Subcutaneous abdominal adipose tissue (tissue), 5 donors: Measurements from ENCODE around the gene DAGLB.
"Not testable (repeated sequence)": the region's sequence is repeated elsewhere in the genome, so short reads cannot be mapped to it uniquely, and the experiment has no call there.

ENCODE experiments used
- H3K27ac ChIP-seq: one replicate; pipeline ENCODE4 v1.7.0; 2013; ENCODE audit warnings: low read depth, mild to moderate bottlenecking, inconsistent platforms, low read length, moderate library complexity
- H3K27me3 ChIP-seq, 5 donors: one replicate each; pipeline ENCODE4 v1.7.0; 2013; ENCODE audit warnings: low read length in 5 of 5, inconsistent platforms in 1 of 5; ENCODE audit not compliant: control insufficient read depth in 5 of 5, insufficient read depth in 4 of 5
- H3K36me3 ChIP-seq, 5 donors: one replicate each; pipeline ENCODE4 v1.7.0; 2013; ENCODE audit warnings: low read length in 5 of 5; ENCODE audit not compliant: control insufficient read depth in 5 of 5, insufficient read depth in 5 of 5
- H3K4me1 ChIP-seq, 5 donors: one replicate each; pipeline ENCODE4 v1.7.0; 2013; ENCODE audit warnings: low read length in 5 of 5, mild to moderate bottlenecking in 3 of 5, moderate library complexity in 1 of 5; ENCODE audit not compliant: control insufficient read depth in 5 of 5, insufficient read depth in 5 of 5
- H3K4me3 ChIP-seq, 5 donors: one replicate each; pipeline ENCODE4 v1.7.0; 2013; ENCODE audit warnings: low read length in 5 of 5, low read depth in 1 of 5
- H3K9ac ChIP-seq, 5 donors: one replicate each; pipeline ENCODE4 v1.7.0; 2013; ENCODE audit warnings: low read length in 5 of 5, mild to moderate bottlenecking in 4 of 5, moderate library complexity in 3 of 5
- H3K9me3 ChIP-seq, 5 donors: one replicate each; pipeline ENCODE4 v1.7.0; 2013; ENCODE audit warnings: low read length in 5 of 5; ENCODE audit not compliant: control insufficient read depth in 5 of 5
- donor health status: healthy.
- donor health status: healthy.
- donor health status: healthy.
- donor health status: healthy.
- donor health status: healthy.

DAGLB gene

DNA sequence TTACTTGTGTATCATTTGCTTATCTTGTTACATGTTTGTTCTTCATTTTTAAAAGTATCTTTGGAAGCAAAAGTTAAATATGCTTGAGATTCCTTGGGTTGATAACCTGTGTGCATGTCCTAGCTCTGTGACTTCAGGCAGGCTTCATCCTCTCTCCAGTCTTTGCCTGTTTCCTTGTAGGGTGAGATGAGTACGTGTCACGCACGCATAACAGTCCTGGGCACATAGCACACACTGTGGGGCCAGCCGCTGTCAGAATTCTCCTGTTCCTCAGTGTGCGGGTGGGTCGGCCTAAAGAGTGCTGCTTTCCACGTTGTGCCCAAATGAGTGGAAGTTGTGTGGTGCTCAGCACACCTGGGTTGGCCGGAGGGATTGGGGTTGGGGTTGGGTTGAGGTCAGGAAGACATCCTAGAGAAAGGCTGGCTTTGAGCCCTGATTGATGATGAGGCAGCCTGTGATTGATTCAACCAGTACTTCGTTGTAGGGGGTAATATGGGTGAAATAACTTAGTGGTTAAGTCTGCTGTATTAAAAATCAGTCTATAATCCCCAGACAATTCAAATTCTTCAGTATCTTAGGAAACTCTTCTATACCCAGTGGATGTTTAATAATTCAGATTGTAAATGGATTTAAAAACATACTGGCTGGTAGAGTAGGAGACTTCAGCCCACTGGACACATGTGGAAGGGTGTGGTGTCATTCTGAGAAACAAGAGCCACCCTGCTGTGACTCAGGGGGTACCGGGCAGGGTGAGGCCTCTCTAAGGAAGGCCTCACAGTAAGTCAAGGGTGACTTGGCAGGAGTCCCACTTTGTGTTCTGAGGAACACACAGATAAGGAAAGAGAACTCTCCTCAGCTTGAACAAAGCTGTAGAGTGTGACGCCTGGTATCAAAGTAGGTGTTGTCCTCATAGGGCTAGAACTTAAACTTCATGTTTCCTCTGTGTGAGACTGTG lies 54.8 kb downstream of the DAGLB start:
- peaks cover 12 to 50% (median 34%) of the 10 kb centered on the region in 5 donors for H3K4me1 ChIP-seq
- H3K27me3 ChIP-seq = no peaks in the 10 kb centered on the region
- peaks cover 6 to 41% (median 30%) of the 10 kb centered on the region in 5 donors for H3K36me3 ChIP-seq
- peak overlapping the region; percentile 95 for H3K27ac ChIP-seq
- peak overlapping the region in 2 of 5 donors; percentile 2 to 37 for H3K4me3 ChIP-seq
- H3K9ac ChIP-seq = peak overlapping the region; percentile 16 to 66 (median 62)
- no peaks in the 10 kb centered on the region for H3K9me3 ChIP-seq

DNA sequence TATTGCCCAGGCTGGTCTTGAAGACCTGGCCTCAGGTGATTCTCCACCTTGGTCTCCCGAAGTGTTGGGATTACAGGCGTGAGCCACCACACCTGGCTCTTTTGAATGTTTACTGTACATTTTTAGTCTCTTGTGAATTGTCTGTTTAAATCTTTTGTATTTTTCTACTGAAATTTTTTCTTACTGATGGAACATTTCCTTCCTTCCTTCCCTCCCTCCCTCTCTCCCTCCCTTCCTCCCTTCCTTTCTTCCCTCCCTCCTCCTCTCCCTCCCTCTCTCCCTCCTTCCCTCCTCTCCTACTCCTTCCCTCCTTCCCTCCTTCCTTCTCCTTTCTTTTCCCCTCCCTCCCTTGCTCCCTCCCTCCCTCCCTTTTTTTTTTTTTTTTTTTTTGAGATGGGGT lies 58.0 kb downstream of the DAGLB start:
- H3K36me3 ChIP-seq = peaks cover 6 to 46% (median 31%) of the 10 kb centered on the region in 5 donors
- H3K9ac ChIP-seq = no peak overlapping the region
- no peak overlapping the region for H3K4me3 ChIP-seq
- H3K27ac ChIP-seq = no peak overlapping the region
- no peaks in the 10 kb centered on the region for H3K9me3 ChIP-seq
- peaks cover 16 to 54% (median 37%) of the 10 kb centered on the region in 5 donors for H3K4me1 ChIP-seq
- H3K27me3 ChIP-seq = no peaks in the 10 kb centered on the region

DNA sequence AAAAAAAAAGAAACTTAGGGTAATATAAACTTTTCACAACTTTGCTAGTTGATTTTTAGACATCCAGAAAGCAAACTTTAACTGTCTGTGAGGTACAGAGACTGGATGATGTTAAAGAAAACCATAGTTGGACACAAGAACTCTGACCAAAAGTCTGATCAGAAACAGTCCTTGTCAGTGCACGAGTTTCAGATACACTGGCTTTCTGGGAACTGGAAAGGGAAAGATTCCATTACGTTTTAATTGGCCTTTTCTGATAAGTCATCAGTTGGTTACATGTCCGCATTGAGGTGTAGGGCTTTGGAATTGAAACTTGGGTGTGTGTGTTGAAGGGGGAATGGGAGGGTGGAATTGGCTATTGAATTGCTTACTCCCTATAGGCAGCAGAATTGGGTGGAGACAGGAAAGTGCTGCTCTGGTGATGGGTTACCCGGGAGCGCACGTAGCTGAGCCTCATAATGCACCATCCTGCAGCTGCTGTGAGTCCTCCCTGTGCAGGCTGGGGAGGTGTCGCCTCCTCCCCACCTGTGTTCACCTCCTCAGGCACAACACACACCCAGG lies 59.9 kb downstream of the DAGLB start:
- H3K36me3 ChIP-seq = peaks cover 6 to 36% (median 23%) of the 10 kb centered on the region in 5 donors
- H3K4me1 ChIP-seq = peaks cover 15 to 53% (median 40%) of the 10 kb centered on the region in 5 donors
- no peak overlapping the region for H3K4me3 ChIP-seq
- peak overlapping the region; percentile 97 for H3K27ac ChIP-seq
- H3K27me3 ChIP-seq = no peaks in the 10 kb centered on the region
- no peaks in the 10 kb centered on the region for H3K9me3 ChIP-seq
- H3K9ac ChIP-seq = no peak overlapping the region

DNA sequence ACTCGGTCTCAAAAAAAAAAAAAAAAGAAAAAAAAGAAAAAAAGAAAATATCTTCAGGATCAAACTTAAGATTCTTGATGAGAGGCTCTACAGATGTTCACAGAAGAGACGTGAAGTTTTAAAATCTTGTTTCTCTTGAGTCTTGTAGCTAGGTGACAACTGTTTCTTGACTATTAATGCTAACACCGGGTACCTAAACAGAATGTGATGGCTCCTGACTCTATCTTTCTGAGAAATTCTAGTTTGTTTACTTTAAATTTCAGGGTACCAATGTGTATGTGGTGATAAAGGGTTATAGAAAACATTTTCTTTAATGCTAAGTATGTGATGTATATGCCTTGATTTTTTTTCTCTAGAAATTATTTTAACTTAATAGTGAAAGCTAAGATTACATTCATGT lies 61.0 kb downstream of the DAGLB start:
- Histone ChIP-seq H3K27me3 (no peaks in the 10 kb centered on the region), H3K27ac (peak overlapping the region; percentile 97), H3K9me3 (no peaks in the 10 kb centered on the region), H3K36me3 (peaks cover under 1 to 26% (median 17%) of the 10 kb centered on the region in 5 donors), H3K4me1 (peaks cover 12 to 53% (median 47%) of the 10 kb centered on the region in 5 donors), H3K4me3 (no peak overlapping the region), H3K9ac (no peak overlapping the region)

DNA sequence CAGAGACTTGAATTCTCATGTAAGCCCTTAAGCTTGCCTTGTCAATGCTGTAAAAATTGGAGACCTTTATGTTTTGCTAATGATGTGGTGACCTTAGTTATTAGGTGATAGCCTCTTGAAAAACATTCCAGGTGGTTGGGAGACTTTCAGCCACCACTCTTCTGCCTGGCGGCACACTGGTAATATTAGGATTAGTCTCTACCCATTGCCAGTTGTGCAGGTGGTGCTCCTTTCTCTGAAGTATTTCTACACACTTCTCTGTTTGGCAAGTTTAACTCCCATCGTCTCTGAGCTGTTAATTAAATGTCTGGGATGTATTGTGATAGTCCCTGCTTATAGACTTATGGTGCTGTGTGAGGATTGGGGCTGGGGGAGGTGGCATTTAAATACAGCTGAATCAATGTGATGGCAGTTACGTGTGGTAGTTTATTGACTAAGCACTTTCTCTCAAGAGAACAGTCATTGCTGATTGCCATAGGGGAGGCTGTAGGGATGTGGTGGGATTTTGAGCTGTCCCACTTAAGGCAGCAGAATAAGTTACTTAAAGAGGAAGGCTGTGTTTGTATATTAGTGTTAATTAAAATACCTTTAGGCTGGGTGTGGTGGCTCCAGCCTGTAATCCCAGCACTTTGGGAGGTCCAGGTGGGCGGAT lies 61.7 kb downstream of the DAGLB start:
- H3K4me1 ChIP-seq = peaks cover 12 to 59% (median 52%) of the 10 kb centered on the region in 5 donors

DNA sequence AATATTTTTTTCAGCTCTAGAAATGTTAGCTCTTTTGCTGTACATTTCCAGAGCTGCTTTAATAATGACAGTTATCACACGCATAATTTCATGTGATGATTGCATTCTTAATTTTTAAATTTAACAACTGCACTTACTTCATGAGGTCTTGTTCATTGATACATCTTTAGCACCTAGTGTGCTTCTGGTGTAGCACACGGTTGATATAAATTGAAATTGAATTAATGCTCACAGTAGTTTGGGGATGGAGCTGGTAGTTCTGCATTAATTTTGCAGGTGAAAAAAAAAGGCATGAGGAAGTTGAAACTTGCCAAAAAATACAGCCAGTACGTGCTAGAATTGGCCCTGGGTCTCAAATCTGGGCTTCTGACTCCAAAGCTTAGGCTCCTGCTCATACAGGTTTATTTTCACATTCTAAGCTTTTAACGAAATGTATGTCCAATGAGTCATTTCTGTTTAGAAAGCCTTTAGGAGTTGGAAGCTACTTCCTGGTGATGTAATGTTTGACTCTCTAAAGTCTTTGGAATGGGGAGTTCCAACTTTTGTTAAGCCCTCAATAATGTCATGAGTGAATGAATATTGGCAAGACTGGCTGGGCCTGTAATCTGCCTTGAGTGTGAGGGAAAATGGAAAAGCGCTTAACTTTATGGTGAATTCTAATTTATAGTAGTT lies 62.5 kb downstream of the DAGLB start:
- Histone ChIP-seq H3K4me3 (no peak overlapping the region), H3K27ac (peak overlapping the region; percentile 97), H3K4me1 (peaks cover 12 to 67% (median 53%) of the 10 kb centered on the region in 5 donors), H3K9me3 (no peaks in the 10 kb centered on the region), H3K36me3 (peaks cover 0 to 16% (median 12%) of the 10 kb centered on the region in 5 donors), H3K9ac (peak overlapping the region in 4 of 5 donors; percentile 14 to 70 (median 69)), H3K27me3 (no peaks in the 10 kb centered on the region)

More for the DNA sequence above, 61.7 kb downstream of the DAGLB start:
- Histone ChIP-seq H3K9me3 (no peaks in the 10 kb centered on the region), H3K9ac (peak overlapping the region; percentile 14 to 70 (median 68)), H3K27me3 (no peaks in the 10 kb centered on the region), H3K27ac (peak overlapping the region; percentile 97), H3K36me3 (peaks cover 0 to 19% (median 12%) of the 10 kb centered on the region in 5 donors), H3K4me3 (peak overlapping the region in 1 of 5 donors; percentile 0)

DNA sequence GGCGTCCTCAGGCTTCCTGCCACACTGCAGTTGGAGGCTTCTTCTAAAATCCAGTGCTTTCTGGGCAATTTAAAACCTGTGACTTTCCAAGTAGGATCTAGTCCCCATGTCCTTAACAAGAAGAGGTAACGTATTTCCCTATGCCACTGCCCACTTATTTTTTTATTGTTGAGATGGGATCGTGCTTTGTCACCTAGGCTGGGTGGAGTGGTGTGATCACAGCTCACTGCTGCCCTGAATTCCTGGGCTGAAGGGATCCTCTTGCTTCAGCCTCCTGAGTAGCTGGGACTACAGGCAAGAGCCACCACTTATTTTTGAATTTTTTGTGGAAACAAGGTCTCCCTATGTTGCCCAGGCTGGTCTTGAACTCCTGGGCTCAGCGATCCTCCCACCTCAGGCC lies 63.4 kb downstream of the DAGLB start:
- Histone ChIP-seq H3K4me3 (no peak overlapping the region), H3K4me1 (peaks cover 12 to 73% (median 58%) of the 10 kb centered on the region in 5 donors), H3K9me3 (no peaks in the 10 kb centered on the region), H3K36me3 (peaks cover 0 to 16% (median 12%) of the 10 kb centered on the region in 5 donors), H3K9ac (peak overlapping the region in 1 of 5 donors; percentile 31), H3K27ac (peak overlapping the region; percentile 97), H3K27me3 (no peaks in the 10 kb centered on the region)

DNA sequence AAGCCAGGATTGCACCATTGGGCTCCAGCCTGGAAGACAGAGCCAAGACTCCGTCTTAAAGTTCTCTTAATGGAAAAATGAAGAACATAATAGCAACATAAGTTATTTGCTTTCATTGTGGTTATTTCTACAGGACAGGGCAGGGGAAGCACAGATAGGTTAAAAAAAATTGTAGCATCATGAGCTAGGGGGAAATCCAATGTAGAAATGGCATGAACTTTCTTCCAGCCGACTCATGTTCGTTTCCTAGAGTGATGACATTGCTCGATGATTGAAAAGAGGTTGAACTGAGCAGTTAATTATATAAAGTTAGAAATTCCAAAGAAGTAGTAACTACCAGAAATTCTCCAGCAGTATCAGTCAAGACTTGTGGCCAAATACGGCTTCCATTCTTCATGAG lies 64.9 kb downstream of the DAGLB start:
- Histone ChIP-seq H3K27ac (peak overlapping the region; percentile 97), H3K9me3 (no peaks in the 10 kb centered on the region), H3K4me3 (peak overlapping the region in 1 of 5 donors; percentile 15), H3K4me1 (peaks cover 12 to 71% (median 56%) of the 10 kb centered on the region in 5 donors), H3K36me3 (peaks cover 0 to 3% (median 2%) of the 10 kb centered on the region in 5 donors), H3K27me3 (no peaks in the 10 kb centered on the region), H3K9ac (no peak overlapping the region)

DNA sequence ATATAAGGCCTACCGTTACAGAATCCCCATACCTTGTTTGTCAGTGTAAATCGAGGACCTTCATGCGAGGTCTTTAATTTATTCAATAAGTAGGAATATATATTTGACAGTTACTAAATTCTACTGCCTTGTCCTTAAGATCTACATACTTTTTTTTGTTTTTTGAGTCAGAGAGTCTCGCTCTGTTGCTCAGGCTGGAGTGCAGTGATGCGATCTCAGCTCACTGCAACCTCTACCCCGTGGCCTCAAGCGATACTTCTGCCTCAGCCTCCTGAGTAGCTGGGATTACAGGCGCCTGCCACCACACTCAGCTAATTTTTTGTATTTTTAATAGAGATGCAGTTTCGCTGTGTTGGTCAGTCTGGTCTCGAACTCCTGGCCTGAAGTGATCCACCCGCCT lies 65.9 kb downstream of the DAGLB start:
- H3K4me1 ChIP-seq = peaks cover 14 to 77% (median 65%) of the 10 kb centered on the region in 5 donors
- H3K27me3 ChIP-seq, H3K9ac ChIP-seq, H3K4me3 ChIP-seq, H3K9me3 ChIP-seq, H3K36me3 ChIP-seq: not testable (repeated sequence)
- H3K27ac ChIP-seq = peak overlapping the region; percentile 97
